ENCODE results near the gene KCNMB4.
"Not testable (repeated sequence)": the region's sequence is repeated elsewhere in the genome, so short reads cannot be mapped to it uniquely, and the experiment has no call there.

Gene KCNMB4

DNA sequence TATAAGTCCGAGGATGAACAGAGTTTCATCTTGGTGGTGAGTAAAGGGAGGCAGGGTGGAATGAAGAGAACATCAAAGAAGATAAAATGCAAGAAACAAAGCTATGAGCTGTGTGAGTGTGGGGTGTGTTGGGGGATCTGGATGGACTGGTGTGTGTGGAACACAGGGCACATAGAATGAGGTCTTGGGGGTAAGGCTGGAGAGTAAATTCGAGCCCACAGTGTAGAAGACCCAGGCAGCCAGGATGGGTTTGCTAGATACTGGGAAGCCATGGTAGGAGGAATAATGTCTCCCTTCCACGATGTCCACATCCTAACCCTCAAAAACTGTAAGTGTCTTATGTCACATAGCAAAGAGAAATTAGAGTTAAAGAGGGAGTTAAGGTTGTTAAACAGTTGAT, 6.8 kb downstream of the KCNMB4 start:
- no peak for DNase-seq (ENCODE audit: low read depth)

- DNase-seq (ENCODE audit: low read depth): no peak
These were observed 13.8 kb downstream of the KCNMB4 start for GRCh38 chr12:70379846-70380245.

DNA sequence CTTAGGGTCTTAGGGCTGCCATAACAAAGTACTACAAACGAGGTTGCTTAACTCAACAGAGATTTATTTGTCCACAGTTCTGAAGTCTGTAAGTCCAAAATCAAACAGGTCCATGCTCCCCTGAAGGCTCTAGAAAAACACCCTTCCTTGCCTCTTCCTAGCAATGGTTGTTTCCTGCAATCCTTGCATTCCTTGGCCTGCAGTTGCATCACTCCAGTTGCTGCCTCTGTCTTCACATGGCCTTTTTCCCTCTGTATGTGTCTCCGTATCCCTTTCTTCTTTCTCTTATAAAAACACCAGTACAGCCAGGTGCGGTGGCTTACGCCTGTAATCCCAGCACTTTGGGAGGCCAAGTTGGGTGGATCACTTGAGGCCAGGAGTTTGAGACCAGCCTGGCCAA, 17.4 kb downstream of the KCNMB4 start:
- DNase-seq (ENCODE audit: low read depth): no peak

GRCh38 chr12:70383886-70384285, 17.8 kb downstream of the KCNMB4 start:
- DNase-seq (ENCODE audit: low read depth): no peak

- no peak for DNase-seq (ENCODE audit: low read depth)
These were observed 20.7 kb downstream of the KCNMB4 start for GRCh38 chr12:70386771-70387170.

GRCh38 chr12:70389678-70390077, 23.6 kb downstream of the KCNMB4 start:
- DNase-seq (ENCODE audit: low read depth): no peak

DNA sequence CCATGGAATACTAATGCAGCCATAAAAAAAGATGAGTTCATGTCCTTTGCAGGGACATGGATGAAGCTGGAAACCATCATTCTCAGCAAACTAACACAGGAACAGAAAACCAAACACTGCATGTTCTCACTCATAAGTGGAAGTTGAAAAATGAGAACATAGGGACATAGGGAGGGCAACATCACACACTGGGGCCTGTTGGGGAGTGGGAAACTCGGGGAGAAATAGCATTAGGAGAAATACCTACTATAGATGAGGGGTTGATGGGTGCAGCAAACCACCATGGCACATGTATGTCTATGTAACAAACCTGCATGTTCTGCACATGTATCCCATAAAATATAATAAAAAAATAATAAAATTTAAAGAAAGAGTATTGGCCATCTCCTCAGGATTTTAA, 26.5 kb downstream of the KCNMB4 start:
- DNase-seq (ENCODE audit: low read depth): not testable (repeated sequence)

GRCh38 chr12:70393787-70394499, 27.9 kb downstream of the KCNMB4 start:
- peak; percentile 6 for DNase-seq (ENCODE audit: low read depth)

DNA sequence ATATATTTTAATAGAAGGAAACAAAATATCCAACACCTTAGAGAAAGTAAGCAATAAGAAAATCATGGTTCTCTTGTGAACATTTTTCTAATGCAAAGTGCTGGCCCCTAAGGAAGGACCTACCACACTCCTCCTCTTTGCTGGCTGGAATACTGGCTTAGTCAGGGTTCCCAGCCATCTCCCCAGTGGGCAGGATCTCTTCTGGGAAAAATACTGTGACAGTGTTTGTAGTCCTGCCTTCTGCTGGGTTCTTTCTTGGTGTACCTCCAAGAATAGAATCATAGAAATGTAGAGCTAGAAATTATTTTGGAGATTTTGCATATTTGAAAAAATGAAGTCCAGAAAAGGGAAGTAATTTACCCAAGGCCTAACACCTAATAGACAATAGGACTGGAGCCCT, 31.9 kb downstream of the KCNMB4 start:
- DNase-seq (ENCODE audit: low read depth): no peak

DNA sequence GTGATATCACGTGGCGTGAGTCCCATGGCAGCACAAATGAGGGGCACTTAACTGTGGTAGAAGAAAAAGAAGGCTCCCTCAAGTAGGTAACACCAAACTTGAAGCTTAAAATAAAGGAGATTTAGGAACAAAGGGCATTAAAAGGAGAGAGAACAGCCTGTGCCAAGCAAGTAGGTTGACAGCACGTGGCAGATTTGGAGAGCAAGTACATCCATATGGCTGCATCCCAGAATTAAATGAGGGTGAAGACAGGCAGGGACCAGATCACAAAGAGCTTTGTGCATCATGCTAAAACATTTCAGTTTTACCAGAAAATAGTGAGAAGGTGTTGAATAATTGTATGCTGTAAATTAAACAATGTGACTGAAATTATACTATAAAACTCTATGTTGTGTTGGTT, 32.8 kb downstream of the KCNMB4 start:
- DNase-seq (ENCODE audit: low read depth): no peak

- no peak for DNase-seq (ENCODE audit: low read depth)
These were observed 33.2 kb downstream of the KCNMB4 start for GRCh38 chr12:70399311-70399710.

- no peak for DNase-seq (ENCODE audit: low read depth)
These were observed 34.0 kb downstream of the KCNMB4 start for GRCh38 chr12:70400124-70400523.

DNA sequence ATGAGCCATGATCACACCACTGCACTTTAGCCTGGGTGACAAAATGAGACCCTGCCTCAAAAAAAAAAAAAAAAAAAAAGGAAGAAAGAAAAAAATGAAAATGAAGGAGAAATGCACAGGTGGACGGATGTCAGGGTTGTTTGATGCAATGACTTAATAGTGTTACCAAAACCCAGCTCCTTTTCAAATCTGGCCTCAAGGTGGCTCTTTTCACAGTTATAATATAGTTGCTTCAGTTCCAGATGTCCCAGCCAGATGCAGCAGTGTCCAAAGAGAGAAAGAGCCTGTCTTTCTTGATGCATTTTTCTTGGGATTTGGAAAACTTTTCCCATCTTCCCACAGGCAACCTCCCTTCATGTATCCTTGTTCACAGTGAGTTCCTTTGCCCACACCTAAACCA, 36.5 kb downstream of the KCNMB4 start:
- DNase-seq (ENCODE audit: low read depth): no peak

- DNase-seq (ENCODE audit: low read depth): no peak
These were observed 37.7 kb downstream of the KCNMB4 start for GRCh38 chr12:70403826-70404225.

DNA sequence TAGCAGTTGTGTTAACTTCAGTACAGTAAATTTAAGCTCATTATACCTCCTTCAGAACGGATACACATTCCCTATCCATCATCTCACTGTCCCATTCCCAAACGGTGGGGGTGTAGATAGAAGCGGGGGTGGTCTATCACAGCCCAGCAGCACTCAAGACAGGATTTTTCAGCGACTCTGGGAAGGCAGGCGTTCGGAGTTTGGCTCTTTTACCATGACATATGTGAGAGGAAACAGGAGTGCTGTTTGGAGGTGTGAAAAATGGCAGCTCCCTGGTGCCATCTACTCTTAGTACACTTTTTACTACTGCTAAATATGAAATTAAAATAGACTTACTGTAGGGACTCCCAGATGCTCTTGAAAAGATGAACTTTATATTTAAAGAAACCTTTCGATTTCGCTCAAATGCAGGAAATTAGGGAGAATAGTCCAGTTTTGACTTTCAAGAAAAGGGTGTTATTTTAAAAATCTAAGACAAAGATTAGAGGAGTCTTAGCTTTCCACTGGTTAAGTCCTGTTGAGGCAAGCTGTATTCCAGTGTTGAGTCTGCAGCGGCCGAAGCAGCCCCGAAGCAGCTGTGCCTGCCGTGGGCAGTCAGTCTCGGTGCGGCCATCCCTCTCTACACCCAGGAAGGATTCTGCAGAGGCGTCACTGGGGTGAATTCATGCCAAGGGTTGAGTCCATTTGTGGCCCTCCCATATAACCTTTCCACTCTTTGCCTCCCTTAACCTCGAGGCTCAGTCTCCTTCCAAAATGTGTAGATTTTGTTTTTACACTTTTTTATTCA, 42.1 kb downstream of the KCNMB4 start:
- DNase-seq (ENCODE audit: low read depth): no peak

DNA sequence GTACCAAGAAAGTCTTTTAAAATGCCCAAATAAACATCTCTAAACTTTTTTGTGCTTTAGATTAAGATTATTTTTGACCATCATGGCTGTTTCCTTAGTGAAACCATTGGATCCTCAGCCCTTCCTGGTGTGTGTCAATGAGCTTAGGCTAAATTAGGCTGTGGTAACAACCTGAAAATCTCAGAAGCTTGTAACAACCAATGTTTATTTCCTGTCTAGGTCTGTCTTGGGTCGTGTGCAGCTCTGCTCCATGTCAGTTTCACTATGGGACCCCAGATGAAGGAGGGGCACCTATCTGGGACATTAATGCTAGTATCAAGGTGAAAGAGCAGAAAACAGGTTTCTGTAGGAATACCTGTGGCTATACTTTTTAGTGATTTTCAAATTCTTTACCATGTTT, 49.9 kb downstream of the KCNMB4 start:
- no peak for DNase-seq (ENCODE audit: low read depth)

- no peak for DNase-seq (ENCODE audit: low read depth)
These were observed 51.0 kb downstream of the KCNMB4 start for GRCh38 chr12:70417121-70417520.

DNA sequence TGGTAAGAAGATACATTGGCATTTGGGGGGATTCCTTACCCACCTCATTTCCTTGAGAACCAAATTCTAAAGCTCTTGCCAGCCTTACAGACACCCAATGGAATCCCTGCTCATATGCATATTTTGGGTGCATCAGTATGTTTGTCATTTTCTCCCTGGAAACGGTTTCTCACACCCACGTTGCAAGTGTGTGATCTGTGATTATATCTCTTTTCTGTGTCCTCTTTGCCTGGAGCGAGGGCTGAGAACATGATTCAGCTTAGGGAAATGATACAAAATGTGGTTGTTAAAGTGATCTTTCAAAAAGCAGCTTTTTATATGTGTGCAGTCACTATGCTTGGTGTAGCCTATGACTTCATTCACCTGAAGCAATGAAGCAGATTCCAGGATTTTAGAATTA, 52.0 kb downstream of the KCNMB4 start:
- no peak for DNase-seq (ENCODE audit: low read depth)

DNA sequence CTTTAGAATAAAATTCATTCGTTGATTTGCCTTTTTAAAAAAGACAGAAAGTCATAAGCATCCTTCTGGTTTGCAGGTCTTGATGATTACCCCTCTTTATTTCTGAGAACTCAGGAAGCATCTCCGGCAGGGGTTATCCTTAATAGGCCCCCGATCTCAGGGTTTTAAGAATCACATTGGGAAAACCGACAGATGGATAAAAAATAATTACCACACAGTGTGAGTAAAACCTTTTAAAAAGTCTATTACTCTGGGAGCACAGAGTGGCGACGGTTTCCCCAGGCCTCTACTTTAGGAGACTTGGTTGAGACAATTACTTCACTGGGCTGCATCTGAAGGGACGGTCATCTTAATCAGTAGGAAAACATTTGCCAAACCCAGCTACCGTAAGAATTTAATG, 56.5 kb downstream of the KCNMB4 start:
- DNase-seq (ENCODE audit: low read depth): no peak

GRCh38 chr12:70426620-70427019, 60.5 kb downstream of the KCNMB4 start:
- DNase-seq (ENCODE audit: low read depth): no peak

DNA sequence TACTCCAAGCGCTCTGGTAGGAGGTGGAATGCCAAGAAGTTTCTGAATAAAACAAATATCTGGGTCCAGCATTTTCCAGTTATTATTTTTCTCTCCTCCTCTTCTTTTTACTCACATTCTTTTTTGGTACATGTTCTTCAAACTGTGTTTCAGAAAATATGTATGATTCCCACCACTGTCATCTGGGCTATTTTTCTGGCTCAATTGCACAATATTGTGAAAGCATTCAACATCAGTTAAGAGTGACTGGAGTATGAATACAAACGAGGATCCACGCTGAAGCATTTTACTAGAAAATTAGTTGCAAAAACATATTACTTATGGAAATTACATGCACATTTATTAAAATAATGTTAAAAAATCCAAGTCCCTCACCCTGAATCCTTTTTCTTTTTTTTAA, 61.5 kb downstream of the KCNMB4 start:
- peak; percentile 15 for DNase-seq (ENCODE audit: low read depth)

- no peak for DNase-seq (ENCODE audit: low read depth)
These were observed 64.3 kb downstream of the KCNMB4 start for GRCh38 chr12:70430400-70430799.

- no peak for DNase-seq (ENCODE audit: low read depth)
These were observed 70.7 kb downstream of the KCNMB4 start for GRCh38 chr12:70436836-70437235.

Measured in stromal cell of bone marrow (primary cell).